ENCODE results near the gene DIP2A.

DIP2A gene

DNA sequence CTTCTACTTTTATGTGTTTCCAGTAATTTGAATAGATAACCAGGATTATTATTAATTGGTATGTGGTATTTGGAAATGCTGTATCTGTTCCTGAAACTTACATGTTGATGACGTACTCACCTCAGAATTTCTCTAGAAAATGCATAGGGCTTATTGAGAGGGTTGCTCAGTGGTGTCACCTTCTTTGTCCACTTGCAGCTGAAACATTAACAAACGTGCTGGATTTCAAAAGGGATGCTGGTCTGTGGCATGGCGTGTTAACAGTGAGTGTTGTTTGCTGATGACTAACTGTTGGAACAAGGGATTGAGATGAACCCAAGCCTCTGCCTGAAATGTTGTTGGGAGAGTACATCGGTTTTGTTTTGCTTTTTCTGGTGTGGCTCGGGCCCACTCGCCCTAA lies 78.3 kb downstream of the DIP2A start:
- no peaks in the 10 kb centered on the region for H3K4me1 ChIP-seq (ENCODE audit: control insufficient read depth, insufficient read depth, low read length)
- no peak overlapping the region for H3K27ac ChIP-seq (ENCODE audit: low read depth, low read length)
- H3K36me3 ChIP-seq (ENCODE audit: control insufficient read depth, insufficient read depth, low read length): peaks cover 40% of the 10 kb centered on the region
- no peak overlapping the region for H3K4me3 ChIP-seq (ENCODE audit: low read length)
- no peaks in the 10 kb centered on the region for H3K27me3 ChIP-seq (ENCODE audit: control insufficient read depth, insufficient read depth, low read length)
- no peak overlapping the region for H3K9ac ChIP-seq (ENCODE audit: low read length)

DNA sequence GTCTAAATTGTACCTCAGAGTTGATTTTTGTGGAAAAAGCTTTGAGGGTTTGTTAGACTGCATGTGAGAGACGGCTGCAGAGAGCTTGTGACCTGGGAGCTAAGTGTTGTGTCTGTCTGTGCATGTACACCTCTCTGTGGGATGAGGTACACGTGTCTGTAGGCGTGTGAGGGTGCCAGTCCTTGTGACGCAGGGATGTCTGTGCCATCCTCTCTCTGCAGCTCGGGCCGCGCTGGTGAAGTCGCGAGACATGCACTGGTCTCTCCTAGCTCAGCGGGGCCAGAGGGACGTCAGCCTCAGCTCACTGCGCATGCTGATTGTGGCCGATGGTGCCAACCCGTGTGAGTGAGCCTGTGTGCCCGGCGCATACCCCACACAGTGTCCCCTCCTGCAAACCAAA lies 79.6 kb downstream of the DIP2A start:
- no peak overlapping the region for H3K4me3 ChIP-seq (ENCODE audit: low read length)
- no peaks in the 10 kb centered on the region for H3K4me1 ChIP-seq (ENCODE audit: control insufficient read depth, insufficient read depth, low read length)
- H3K27ac ChIP-seq (ENCODE audit: low read depth, low read length): no peak overlapping the region
- H3K27me3 ChIP-seq (ENCODE audit: control insufficient read depth, insufficient read depth, low read length): no peaks in the 10 kb centered on the region
- H3K36me3 ChIP-seq (ENCODE audit: control insufficient read depth, insufficient read depth, low read length): peaks cover 42% of the 10 kb centered on the region
- no peak overlapping the region for H3K9ac ChIP-seq (ENCODE audit: low read length)

DNA sequence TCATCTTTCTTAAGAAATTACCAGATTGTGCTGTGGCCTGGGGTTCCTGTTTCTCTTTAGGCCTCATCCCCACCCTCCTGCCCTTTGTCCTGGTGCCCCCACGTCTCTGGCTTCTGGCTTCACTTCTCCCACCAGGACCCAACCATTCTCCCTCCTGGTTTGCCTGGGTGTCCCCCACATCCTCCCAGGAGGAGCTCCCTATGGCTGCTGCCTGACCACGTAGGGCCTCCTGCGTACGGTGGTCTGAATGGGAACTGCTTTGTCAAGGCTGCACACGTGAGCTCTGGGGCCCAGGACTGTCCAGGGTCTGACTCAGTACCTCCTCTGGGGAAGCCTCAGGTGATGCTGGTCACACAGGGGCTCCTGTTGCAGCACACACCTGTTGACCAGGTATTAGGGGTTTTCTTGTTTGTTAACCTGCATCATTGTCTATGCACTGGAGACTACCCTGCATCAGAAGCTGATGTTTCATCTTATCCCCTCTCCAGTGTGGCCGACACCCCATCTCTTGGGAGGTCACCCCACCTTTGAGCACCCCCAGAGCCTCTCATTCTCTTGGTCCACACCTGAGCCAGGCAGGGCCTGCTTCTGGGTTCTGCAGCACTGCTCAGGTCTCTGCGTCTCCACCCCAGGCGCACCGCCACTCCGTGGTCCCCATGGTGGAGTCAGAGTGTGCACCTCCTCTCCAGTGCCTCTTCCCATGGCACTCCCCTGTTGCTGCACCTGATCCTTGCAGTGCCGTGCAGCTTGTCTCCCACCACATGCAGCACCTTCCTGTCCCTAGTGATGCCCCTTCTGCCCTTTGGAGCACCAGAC lies 80.4 kb downstream of the DIP2A start:
- no peak overlapping the region for H3K9ac ChIP-seq (ENCODE audit: low read length)
- no peaks in the 10 kb centered on the region for H3K27me3 ChIP-seq (ENCODE audit: control insufficient read depth, insufficient read depth, low read length)
- H3K27ac ChIP-seq (ENCODE audit: low read depth, low read length): no peak overlapping the region
- no peaks in the 10 kb centered on the region for H3K4me1 ChIP-seq (ENCODE audit: control insufficient read depth, insufficient read depth, low read length)
- H3K4me3 ChIP-seq (ENCODE audit: low read length): no peak overlapping the region
- peaks cover 42% of the 10 kb centered on the region for H3K36me3 ChIP-seq (ENCODE audit: control insufficient read depth, insufficient read depth, low read length)

DNA sequence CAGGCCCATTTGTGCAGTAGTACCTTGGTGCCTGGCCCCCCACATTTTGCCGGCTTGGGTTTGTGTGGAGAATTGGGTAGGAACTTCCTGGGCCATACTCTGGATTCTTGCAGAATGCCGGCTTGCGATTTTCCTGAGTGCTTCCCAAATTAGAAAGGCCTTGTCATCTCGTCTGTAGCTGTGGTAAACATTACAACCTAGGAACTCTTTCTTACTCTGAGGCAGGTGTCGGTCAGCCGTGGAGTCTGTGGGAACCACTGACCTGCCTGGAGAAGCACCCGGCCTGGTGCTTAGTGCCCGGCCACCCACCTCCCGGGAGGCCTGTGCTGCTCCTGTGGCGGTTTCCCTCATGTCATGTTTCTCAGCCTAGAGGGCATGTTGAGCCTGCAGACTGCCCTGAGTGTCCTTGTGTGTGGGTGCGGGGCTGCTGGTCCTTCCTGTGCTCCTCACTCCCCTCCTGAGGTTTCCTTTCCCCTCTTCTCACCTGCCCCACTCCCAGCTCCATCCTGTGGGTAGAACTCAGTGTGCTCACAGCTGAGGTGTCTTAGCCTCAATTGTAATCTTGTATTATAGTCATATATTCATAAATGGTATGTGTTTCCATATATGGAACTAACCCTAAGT lies 81.5 kb downstream of the DIP2A start:
- no peaks in the 10 kb centered on the region for H3K27me3 ChIP-seq (ENCODE audit: control insufficient read depth, insufficient read depth, low read length)
- H3K4me1 ChIP-seq (ENCODE audit: control insufficient read depth, insufficient read depth, low read length): no peaks in the 10 kb centered on the region
- H3K4me3 ChIP-seq (ENCODE audit: low read length): no peak overlapping the region
- H3K36me3 ChIP-seq (ENCODE audit: control insufficient read depth, insufficient read depth, low read length): peaks cover 38% of the 10 kb centered on the region
- H3K9ac ChIP-seq (ENCODE audit: low read length): no peak overlapping the region
- H3K27ac ChIP-seq (ENCODE audit: low read depth, low read length): no peak overlapping the region

DNA sequence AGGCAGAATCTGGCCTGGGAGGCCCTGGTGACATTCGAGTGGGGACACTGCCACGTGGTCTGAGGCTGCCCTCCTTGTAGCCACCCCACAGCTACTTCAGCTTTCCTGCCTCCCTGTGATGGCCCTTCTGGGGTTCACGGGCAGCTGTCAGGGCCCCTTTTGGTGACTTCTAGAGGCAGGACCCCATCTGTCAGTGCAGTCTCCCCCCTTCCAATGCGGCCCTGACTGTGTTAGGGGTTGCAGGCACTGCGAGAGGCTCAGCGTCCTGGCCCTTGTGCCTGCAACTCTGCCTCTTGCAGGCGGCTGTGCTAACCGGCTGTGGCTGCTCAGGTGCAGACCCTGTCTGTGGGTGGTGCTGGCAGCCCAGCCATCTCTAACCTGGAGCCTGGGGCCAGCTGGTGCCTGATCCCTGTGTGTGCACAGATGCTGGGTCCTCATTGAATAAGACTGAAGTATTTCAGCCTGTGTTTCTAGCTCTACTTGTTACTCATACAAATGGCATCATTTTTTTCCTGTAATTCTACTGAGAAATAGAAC lies 84.0 kb downstream of the DIP2A start:
- Histone ChIP-seq H3K36me3 (ENCODE audit: control insufficient read depth, insufficient read depth, low read length) (peaks cover 48% of the 10 kb centered on the region), H3K27ac (ENCODE audit: low read depth, low read length) (no peak overlapping the region), H3K27me3 (ENCODE audit: control insufficient read depth, insufficient read depth, low read length) (no peaks in the 10 kb centered on the region), H3K4me3 (ENCODE audit: low read length) (no peak overlapping the region), H3K9ac (ENCODE audit: low read length) (no peak overlapping the region), H3K4me1 (ENCODE audit: control insufficient read depth, insufficient read depth, low read length) (no peaks in the 10 kb centered on the region)

DNA sequence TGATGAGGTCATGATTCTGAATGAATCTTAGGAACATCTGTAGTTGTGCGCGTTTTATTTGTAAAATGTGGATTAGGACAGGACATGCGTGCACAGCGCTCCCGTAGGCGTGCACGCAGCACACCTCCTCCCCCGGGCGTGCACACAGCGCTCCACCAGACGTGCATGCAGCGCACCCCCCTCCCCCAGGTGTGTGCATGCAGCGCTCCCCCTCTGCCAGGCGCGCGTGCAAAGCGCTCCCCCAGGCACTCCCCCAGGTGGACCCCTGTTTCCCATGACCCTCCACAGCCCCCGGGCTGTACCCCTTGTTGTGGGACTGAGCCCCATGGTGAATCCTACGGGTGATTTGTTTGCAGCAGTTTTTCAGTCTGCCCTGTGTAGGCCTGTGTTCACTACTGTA lies 84.6 kb downstream of the DIP2A start:
- Histone ChIP-seq H3K36me3 (ENCODE audit: control insufficient read depth, insufficient read depth, low read length) (peaks cover 48% of the 10 kb centered on the region), H3K9ac (ENCODE audit: low read length) (no peak overlapping the region), H3K27ac (ENCODE audit: low read depth, low read length) (no peak overlapping the region), H3K27me3 (ENCODE audit: control insufficient read depth, insufficient read depth, low read length) (no peaks in the 10 kb centered on the region), H3K4me3 (ENCODE audit: low read length) (no peak overlapping the region), H3K4me1 (ENCODE audit: control insufficient read depth, insufficient read depth, low read length) (no peaks in the 10 kb centered on the region)

DNA sequence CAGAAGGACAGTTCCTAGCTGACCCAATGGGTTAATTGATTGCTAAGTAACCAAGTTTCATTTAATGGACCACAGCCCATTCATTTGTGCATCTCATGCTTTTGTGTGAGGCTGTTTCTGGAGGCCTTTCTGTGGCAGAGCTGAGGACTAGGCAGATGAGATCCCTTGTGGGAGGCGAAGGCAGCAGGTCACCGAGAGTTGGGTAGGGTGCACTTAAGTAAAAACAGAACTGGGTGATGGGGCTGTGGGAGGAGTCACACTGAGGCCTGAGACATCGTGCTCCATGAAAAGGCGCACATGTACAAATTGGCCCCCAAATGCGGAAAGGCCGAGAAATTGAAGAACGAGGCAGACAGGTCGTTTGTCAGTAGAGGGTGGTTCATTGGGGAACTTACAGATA lies 85.3 kb downstream of the DIP2A start:
- Histone ChIP-seq H3K36me3 (ENCODE audit: control insufficient read depth, insufficient read depth, low read length) (peaks cover 46% of the 10 kb centered on the region), H3K27me3 (ENCODE audit: control insufficient read depth, insufficient read depth, low read length) (no peaks in the 10 kb centered on the region), H3K9ac (ENCODE audit: low read length) (no peak overlapping the region), H3K4me1 (ENCODE audit: control insufficient read depth, insufficient read depth, low read length) (no peaks in the 10 kb centered on the region), H3K27ac (ENCODE audit: low read depth, low read length) (no peak overlapping the region), H3K4me3 (ENCODE audit: low read length) (no peak overlapping the region)

DNA sequence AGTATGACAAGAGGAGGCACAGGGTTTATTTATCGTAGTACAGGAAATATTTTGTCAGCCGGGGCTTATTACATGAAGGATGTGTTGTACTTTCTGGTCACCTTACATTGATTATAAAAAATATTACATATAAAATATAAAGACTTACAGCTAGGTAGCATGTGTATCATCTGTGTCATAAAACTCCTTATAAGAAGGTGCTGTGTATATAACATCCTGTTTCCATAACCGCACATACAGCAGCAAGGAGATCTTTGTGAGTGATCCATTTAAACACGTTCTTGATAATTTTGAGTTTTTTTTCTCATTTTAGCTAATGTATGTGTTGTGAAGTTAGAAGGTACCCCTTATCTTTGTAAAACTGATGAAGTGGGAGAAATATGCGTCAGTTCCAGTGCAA lies 86.1 kb downstream of the DIP2A start:
- Histone ChIP-seq H3K4me1 (ENCODE audit: control insufficient read depth, insufficient read depth, low read length) (no peaks in the 10 kb centered on the region), H3K36me3 (ENCODE audit: control insufficient read depth, insufficient read depth, low read length) (peaks cover 40% of the 10 kb centered on the region), H3K9ac (ENCODE audit: low read length) (no peak overlapping the region), H3K27me3 (ENCODE audit: control insufficient read depth, insufficient read depth, low read length) (no peaks in the 10 kb centered on the region), H3K27ac (ENCODE audit: low read depth, low read length) (no peak overlapping the region), H3K4me3 (ENCODE audit: low read length) (no peak overlapping the region)

DNA sequence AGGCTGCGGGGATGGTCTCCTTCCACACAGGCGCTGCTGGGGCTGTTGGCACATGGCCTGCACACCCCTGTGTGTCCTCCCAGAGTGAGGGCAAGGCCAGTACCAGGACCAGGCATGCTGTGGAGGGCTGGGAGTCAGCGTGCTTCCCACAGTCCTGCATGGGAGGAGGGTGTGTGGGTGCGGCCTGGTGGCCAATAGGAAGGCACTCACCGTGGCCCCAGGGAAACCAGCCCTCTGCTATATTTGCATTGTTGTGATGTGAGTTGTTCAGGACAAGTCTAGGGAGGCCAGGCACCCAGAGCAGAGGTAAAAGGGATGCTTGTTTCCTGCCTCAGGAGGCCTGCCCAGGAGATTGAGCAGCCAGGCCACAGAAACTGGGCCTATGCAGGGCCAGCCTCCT lies 86.7 kb downstream of the DIP2A start:
- Histone ChIP-seq H3K27ac (ENCODE audit: low read depth, low read length) (no peak overlapping the region), H3K4me3 (ENCODE audit: low read length) (no peak overlapping the region), H3K4me1 (ENCODE audit: control insufficient read depth, insufficient read depth, low read length) (no peaks in the 10 kb centered on the region), H3K27me3 (ENCODE audit: control insufficient read depth, insufficient read depth, low read length) (no peaks in the 10 kb centered on the region), H3K36me3 (ENCODE audit: control insufficient read depth, insufficient read depth, low read length) (peaks cover 38% of the 10 kb centered on the region), H3K9ac (ENCODE audit: low read length) (no peak overlapping the region)

DNA sequence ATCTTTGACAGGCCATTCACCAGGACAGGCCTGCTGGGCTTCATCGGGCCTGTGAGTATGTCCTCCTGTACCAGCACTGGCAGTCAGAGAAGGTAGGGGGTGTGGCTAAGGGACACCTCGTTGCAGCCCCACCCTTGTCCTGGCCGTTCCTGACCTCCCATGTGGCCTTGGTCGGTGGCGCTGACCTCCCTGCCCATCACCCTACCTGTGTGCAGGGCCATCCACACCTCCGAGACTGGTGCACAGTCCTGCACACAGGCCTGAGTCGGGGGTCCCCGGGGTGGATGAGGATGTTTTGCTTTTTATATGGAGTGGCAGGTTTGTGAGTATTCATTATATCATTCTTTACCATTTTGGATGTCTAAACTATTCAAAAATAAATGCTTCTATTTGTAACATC lies 87.2 kb downstream of the DIP2A start:
- peaks cover 43% of the 10 kb centered on the region for H3K36me3 ChIP-seq (ENCODE audit: control insufficient read depth, insufficient read depth, low read length)
- H3K4me3 ChIP-seq (ENCODE audit: low read length): no peak overlapping the region
- H3K27ac ChIP-seq (ENCODE audit: low read depth, low read length): no peak overlapping the region
- no peak overlapping the region for H3K9ac ChIP-seq (ENCODE audit: low read length)
- no peaks in the 10 kb centered on the region for H3K4me1 ChIP-seq (ENCODE audit: control insufficient read depth, insufficient read depth, low read length)
- no peaks in the 10 kb centered on the region for H3K27me3 ChIP-seq (ENCODE audit: control insufficient read depth, insufficient read depth, low read length)

DNA sequence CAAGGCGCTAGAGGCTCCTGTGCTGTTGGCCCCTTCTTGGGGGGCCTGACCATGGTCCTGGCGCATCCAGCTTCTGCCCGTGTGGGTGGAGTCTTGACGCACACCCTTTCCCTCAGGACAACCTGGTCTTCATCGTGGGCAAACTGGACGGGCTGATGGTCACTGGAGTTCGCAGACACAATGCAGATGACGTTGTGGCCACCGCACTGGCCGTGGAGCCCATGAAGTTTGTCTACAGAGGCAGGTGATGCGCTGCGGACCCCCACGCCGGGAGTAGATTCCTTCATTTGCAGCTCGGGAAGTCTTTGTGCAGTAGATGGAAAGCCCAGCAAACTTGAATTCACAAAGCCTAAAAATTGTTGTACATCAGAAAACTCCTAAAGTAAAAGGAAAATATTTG lies 88.1 kb downstream of the DIP2A start:
- Histone ChIP-seq H3K4me1 (ENCODE audit: control insufficient read depth, insufficient read depth, low read length) (no peaks in the 10 kb centered on the region), H3K4me3 (ENCODE audit: low read length) (no peak overlapping the region), H3K27me3 (ENCODE audit: control insufficient read depth, insufficient read depth, low read length) (no peaks in the 10 kb centered on the region), H3K9ac (ENCODE audit: low read length) (no peak overlapping the region), H3K27ac (ENCODE audit: low read depth, low read length) (no peak overlapping the region), H3K36me3 (ENCODE audit: control insufficient read depth, insufficient read depth, low read length) (peaks cover 41% of the 10 kb centered on the region)

DNA sequence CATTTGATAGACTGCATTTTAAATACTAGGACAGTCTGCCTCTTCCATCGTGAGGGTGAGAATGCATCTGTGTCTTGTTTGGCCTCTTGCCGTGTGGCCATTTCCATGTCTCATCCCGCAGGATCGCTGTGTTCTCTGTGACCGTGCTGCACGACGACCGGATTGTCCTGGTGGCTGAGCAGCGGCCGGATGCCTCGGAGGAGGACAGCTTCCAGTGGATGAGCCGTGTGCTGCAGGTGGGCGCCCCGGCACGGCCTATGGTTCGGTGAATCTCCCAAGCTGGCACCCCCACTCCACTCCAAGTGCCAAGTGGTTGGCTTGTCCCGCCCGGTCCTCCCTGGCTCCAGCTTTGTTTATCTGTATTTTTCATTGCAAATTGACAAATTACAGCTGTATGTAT lies 91.0 kb downstream of the DIP2A start:
- Histone ChIP-seq H3K27ac (ENCODE audit: low read depth, low read length) (no peak overlapping the region), H3K36me3 (ENCODE audit: control insufficient read depth, insufficient read depth, low read length) (peaks cover 42% of the 10 kb centered on the region), H3K9ac (ENCODE audit: low read length) (no peak overlapping the region), H3K27me3 (ENCODE audit: control insufficient read depth, insufficient read depth, low read length) (no peaks in the 10 kb centered on the region), H3K4me1 (ENCODE audit: control insufficient read depth, insufficient read depth, low read length) (no peaks in the 10 kb centered on the region), H3K4me3 (ENCODE audit: low read length) (no peak overlapping the region)
